ENCODE results near the gene ADA. TPM values are rescaled to one million over a fixed set of nuclear protein-coding genes. Genes with fewer than 3 reads are reported as not detected.

Gene ADA
- polyA plus RNA-seq, 1 of the 3 experiments (the other 2 are of a cell fraction) = 25.7 TPM

GRCh38 chr20:44632103-44632752, 19.3 kb downstream of the ADA start:
- Histone ChIP-seq H3K36me3 (replicated peaks in 1 of 2; ENCODE audit: control insufficient read depth in 1 of 2, insufficient read depth in 2 of 2, low read length in 1 of 2) (peaks cover 0 to 3% of the 10 kb centered on the region in 2 experiments), H3K9me3 (no peaks in the 10 kb centered on the region), H3K27me3 (ENCODE audit: insufficient read depth) (no peaks in the 10 kb centered on the region), H3K79me2 (ENCODE audit: insufficient read depth) (no peaks in the 10 kb centered on the region), H3K9me2 (no peaks in the 10 kb centered on the region), H3K4me3 (ENCODE audit: low read depth in 2 of 2, low read length in 1 of 2) (no peak overlapping the region), H2AFZ (ENCODE audit: low read depth) (no peak overlapping the region), H3K9ac (no peak overlapping the region), H3K4me1 (ENCODE audit: control insufficient read depth in 1 of 2, insufficient read depth in 2 of 2, low read depth in 1 of 2, low read length in 1 of 2) (peaks cover 0 to 6% of the 10 kb centered on the region in 2 experiments; a peak in 1 of 4 replicates), H3K4me2 (no peak overlapping the region), H3K27ac (ENCODE audit: low read depth in 2 of 2, low read length in 1 of 2) (no peak overlapping the region), H4K20me1 (ENCODE audit: insufficient read depth) (no peaks in the 10 kb centered on the region), H3F3A (replicated peaks; ENCODE audit: insufficient read depth) (no peaks in the 10 kb centered on the region)
- 70% methylated on average over 8 of the region's 8 CpGs for WGBS (ENCODE audit: low lambda C conversion rate)
- no peak for DNase-seq
- ChIA-PET POLR2A (no interaction called here), CTCF (interaction anchor here (1.0 to 1.1 kb wide), 2 partner anchors 10 to 22 kb away, joined by 3 to 5 read pairs; no protein-coding TSS in a partner anchor)
- TF ChIP-seq RCOR1 (IDR thresholded peaks at IDR 0.05; ENCODE audit: low read length) = no peak
- TF ChIP-seq GABPA (IDR thresholded peaks at IDR 0.05; ENCODE audit: low read depth) = no peak
- TF ChIP-seq ELF1 (IDR thresholded peaks at IDR 0.05) = no peak
- TF ChIP-seq ZBTB33 (IDR thresholded peaks at IDR 0.05; ENCODE audit: borderline replicate concordance, low read depth) = no peak
- no peak for TF ChIP-seq NRF1 (IDR thresholded peaks at IDR 0.05; ENCODE audit: low read depth, low read length)
- no peak for TF ChIP-seq TEAD4 (IDR thresholded peaks at IDR 0.05; ENCODE audit: borderline replicate concordance, insufficient read depth)
- TF ChIP-seq EZH2phosphoT487 (IDR thresholded peaks at IDR 0.05; ENCODE audit: borderline replicate concordance, low read depth) = no peak
- TF ChIP-seq FOXJ3 (CRISPR knock-in tag; IDR thresholded peaks at IDR 0.05) = no peak
- TF ChIP-seq FOXM1 (IDR thresholded peaks at IDR 0.05; ENCODE audit: low read depth) = no peak
- TF ChIP-seq YY1 (IDR thresholded peaks at IDR 0.05; ENCODE audit: low read depth) = no peak
- TF ChIP-seq, protein P1, sequence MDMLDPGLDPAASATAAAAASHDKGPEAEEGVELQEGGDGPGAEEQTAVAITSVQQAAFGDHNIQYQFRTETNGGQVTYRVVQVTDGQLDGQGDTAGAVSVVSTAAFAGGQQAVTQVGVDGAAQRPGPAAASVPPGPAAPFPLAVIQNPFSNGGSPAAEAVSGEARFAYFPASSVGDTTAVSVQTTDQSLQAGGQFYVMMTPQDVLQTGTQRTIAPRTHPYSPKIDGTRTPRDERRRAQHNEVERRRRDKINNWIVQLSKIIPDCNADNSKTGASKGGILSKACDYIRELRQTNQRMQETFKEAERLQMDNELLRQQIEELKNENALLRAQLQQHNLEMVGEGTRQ (IDR thresholded peaks at IDR 0.05; ENCODE audit: borderline replicate concordance, low read depth, low read length) = no peak

GRCh38 chr20:44630297-44630696, 21.2 kb downstream of the ADA start:
- DNase-seq = no peak
- Histone ChIP-seq H3K4me2 (no peak overlapping the region), H3K27me3 (ENCODE audit: insufficient read depth) (no peaks in the 10 kb centered on the region), H3K9ac (no peak overlapping the region), H3F3A (replicated peaks; ENCODE audit: insufficient read depth) (no peaks in the 10 kb centered on the region), H4K20me1 (ENCODE audit: insufficient read depth) (no peaks in the 10 kb centered on the region), H2AFZ (ENCODE audit: low read depth) (no peak overlapping the region), H3K9me2 (no peaks in the 10 kb centered on the region), H3K4me1 (ENCODE audit: control insufficient read depth in 1 of 2, insufficient read depth in 2 of 2, low read depth in 1 of 2, low read length in 1 of 2) (peaks cover 0 to 6% of the 10 kb centered on the region in 2 experiments; a peak in 1 of 4 replicates), H3K36me3 (replicated peaks in 1 of 2; ENCODE audit: control insufficient read depth in 1 of 2, insufficient read depth in 2 of 2, low read length in 1 of 2) (peaks cover 0 to 3% of the 10 kb centered on the region in 2 experiments), H3K27ac (ENCODE audit: low read depth in 2 of 2, low read length in 1 of 2) (no peak overlapping the region), H3K4me3 (ENCODE audit: low read depth in 2 of 2, low read length in 1 of 2) (no peak overlapping the region), H3K79me2 (ENCODE audit: insufficient read depth) (no peaks in the 10 kb centered on the region), H3K9me3 (no peaks in the 10 kb centered on the region)
- WGBS (ENCODE audit: low lambda C conversion rate) = 92% methylated on average over 5 of the region's 5 CpGs
- TF ChIP-seq, protein P2, sequence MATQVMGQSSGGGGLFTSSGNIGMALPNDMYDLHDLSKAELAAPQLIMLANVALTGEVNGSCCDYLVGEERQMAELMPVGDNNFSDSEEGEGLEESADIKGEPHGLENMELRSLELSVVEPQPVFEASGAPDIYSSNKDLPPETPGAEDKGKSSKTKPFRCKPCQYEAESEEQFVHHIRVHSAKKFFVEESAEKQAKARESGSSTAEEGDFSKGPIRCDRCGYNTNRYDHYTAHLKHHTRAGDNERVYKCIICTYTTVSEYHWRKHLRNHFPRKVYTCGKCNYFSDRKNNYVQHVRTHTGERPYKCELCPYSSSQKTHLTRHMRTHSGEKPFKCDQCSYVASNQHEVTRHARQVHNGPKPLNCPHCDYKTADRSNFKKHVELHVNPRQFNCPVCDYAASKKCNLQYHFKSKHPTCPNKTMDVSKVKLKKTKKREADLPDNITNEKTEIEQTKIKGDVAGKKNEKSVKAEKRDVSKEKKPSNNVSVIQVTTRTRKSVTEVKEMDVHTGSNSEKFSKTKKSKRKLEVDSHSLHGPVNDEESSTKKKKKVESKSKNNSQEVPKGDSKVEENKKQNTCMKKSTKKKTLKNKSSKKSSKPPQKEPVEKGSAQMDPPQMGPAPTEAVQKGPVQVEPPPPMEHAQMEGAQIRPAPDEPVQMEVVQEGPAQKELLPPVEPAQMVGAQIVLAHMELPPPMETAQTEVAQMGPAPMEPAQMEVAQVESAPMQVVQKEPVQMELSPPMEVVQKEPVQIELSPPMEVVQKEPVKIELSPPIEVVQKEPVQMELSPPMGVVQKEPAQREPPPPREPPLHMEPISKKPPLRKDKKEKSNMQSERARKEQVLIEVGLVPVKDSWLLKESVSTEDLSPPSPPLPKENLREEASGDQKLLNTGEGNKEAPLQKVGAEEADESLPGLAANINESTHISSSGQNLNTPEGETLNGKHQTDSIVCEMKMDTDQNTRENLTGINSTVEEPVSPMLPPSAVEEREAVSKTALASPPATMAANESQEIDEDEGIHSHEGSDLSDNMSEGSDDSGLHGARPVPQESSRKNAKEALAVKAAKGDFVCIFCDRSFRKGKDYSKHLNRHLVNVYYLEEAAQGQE (IDR thresholded peaks at IDR 0.05; ENCODE audit: low read depth, low read length) = no peak
- no peak for TF ChIP-seq NFIC (IDR thresholded peaks at IDR 0.05; ENCODE audit: borderline replicate concordance)
- TF ChIP-seq SIN3A (IDR thresholded peaks at IDR 0.05; ENCODE audit: borderline replicate concordance, low read depth, low read length) = no peak
- CTCF ChIA-PET = interaction anchor here (0.7 to 0.9 kb wide), 3 partner anchors 19 to 53 kb away, joined by 3 read pairs; no protein-coding TSS in a partner anchor
- POLR2A ChIA-PET = no interaction called here

All from SK-N-SH (cell line).